OCI-LY1 (cell line): Measurements from ENCODE around the gene COG4.

Experiments
- CTCF ChIP-seq: fragments of 200-600 bp; sonication (generic), shearing (Covaris generic); IDR thresholded peaks from 2 replicates; pipeline ENCODE4 v1.5.1; 2017; ENCODE audit warnings: mild to moderate bottlenecking, antibody characterized with exemption, low read length, moderate library complexity, mixed read lengths
- EZH2 ChIP-seq: fragments of 200-600 bp; sonication (generic), shearing (Covaris generic); IDR thresholded peaks from 2 replicates; pipeline ENCODE4 v1.8.0; 2017; ENCODE audit warnings: borderline replicate concordance, mixed run types, mild to moderate bottlenecking, antibody characterized with exemption, low read length, moderate library complexity, mixed read lengths

GRCh38 chr16:70481929-70482536 is 41.3 kb downstream of the COG4 start:
- TF ChIP-seq CTCF, result no peak
- TF ChIP-seq EZH2, result no peak
